ENCODE data around the gene FOSL2. TPM values are rescaled to one million over a fixed set of nuclear protein-coding genes. Genes with fewer than 3 reads are reported as not detected.
A peak's percentile ranks its signal among the peaks of the same experiment; 100 is the strongest.

FOSL2 gene
- total and polyA plus RNA-seq, 3 donors from 2014 or later = 14.1 to 39.7 (median 24.3) TPM

- Histone ChIP-seq H3K4me1 (peaks cover 19% of the 10 kb centered on the region), H3K36me3 (ENCODE audit: low read depth, missing control alignments) (no peaks in the 10 kb centered on the region), H3K27me3 (no peaks in the 10 kb centered on the region), H3K9me3 (no peaks in the 10 kb centered on the region), H3K4me3 (no peak overlapping the region), H3K27ac (no peak overlapping the region)
- TF ChIP-seq POLR2A (IDR thresholded peaks at IDR 0.05) (no peak), CTCF (IDR thresholded peaks at IDR 0.05) (no peak)
- DNase-seq = peak; percentile 44
- WGBS, 2 donors = 91 to 97% methylated on average over 22 to 28 of the region's 28 CpGs
- intact Hi-C loops (cut with DNase I; ENCODE audit: low total_unique reads) = no loop called here
These were observed 33.2 kb upstream of the FOSL2 start for GRCh38 chr2:28359222-28360057.

DNA sequence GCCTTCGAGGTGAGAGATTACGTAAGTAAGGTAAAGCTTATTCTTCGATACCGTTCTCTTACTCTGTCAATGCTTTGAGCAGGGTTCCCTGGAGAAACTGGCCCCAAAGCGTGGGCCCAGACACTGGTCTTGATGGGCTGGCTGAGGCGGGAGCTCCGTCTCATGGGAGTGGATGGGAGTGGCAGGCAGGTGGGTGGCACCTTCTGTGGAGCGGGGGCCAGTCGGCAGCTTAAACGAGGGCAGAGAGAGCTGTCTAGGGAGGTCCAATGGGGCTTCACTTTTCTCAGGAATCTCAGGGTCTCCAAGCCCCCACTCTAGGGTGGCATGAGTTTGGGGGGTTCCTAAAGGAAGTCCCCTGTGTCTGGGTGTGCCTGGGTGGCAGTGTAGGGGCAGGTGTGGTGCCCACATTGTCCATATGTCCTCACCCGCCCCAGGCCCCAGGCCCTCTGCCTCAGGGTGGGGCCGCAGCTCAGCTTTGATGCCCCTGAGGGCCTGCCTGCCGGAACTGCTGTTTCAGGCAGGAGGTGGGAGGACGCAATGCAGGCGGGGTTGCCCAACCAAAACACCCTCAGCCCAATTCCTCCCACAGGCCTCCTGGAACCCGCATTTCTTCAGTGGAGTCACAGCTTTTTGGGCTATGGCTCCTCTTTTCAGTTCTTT is 32.5 kb upstream of the FOSL2 start:
- H3K27me3 ChIP-seq = no peaks in the 10 kb centered on the region
- TF ChIP-seq POLR2A (IDR thresholded peaks at IDR 0.05) (no peak), CTCF (IDR thresholded peaks at IDR 0.05) (no peak)
- H3K4me3 ChIP-seq = no peak overlapping the region
- H3K27ac ChIP-seq = no peak overlapping the region
- no peak for DNase-seq
- H3K36me3 ChIP-seq (ENCODE audit: low read depth, missing control alignments) = no peaks in the 10 kb centered on the region
- 90 to 94% methylated on average over 12 to 16 of the region's 16 CpGs for WGBS, 2 donors
- intact Hi-C loops (cut with DNase I; ENCODE audit: low total_unique reads) = no loop called here
- H3K9me3 ChIP-seq = no peaks in the 10 kb centered on the region
- H3K4me1 ChIP-seq = peaks cover 18% of the 10 kb centered on the region

GRCh38 chr2:28360718-28361293 is 31.9 kb upstream of the FOSL2 start:
- H3K9me3 ChIP-seq = no peaks in the 10 kb centered on the region
- no peaks in the 10 kb centered on the region for H3K27me3 ChIP-seq
- no peak overlapping the region for H3K27ac ChIP-seq
- TF ChIP-seq CTCF (IDR thresholded peaks at IDR 0.05) (no peak), POLR2A (IDR thresholded peaks at IDR 0.05) (no peak)
- H3K4me3 ChIP-seq = no peak overlapping the region
- no peak for DNase-seq
- WGBS, 2 donors = 83 to 92% methylated on average over 12 of the region's 12 CpGs
- intact Hi-C loops (cut with DNase I; ENCODE audit: low total_unique reads) = no loop called here
- peaks cover 12% of the 10 kb centered on the region for H3K4me1 ChIP-seq
- no peaks in the 10 kb centered on the region for H3K36me3 ChIP-seq (ENCODE audit: low read depth, missing control alignments)

DNA sequence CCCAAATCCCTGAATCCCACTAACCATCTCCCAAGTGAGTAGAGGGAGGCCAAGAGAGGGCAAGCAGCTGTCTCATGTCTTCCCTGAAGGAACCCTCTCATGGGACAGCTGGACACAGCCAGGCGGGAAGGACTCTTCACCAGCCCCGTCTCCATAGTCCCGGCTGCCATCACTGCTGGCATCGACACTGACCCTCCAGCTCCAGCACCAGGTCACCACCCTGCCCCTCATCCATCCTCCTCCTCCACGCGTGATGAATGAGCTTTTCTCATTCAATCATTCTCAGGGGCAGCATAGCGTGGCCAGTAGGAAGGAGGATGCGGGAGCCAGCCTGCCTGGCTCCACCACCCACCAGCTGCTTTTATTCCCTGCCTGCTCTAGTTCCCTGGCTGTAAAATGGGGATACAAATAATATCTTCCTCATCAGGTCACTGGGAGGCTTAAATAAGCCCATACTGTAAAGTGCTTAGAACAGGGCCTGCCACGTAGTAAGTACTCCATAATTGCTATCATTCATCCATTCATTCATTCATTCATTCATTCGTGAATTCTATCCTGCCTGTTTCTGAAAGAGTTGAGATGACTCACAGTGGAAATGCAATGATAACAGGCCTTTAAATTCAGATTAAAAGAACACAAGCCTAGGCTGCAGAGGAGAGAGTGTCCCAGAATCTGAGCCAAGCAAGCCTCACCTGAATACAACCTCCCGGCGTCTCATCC is 30.5 kb upstream of the FOSL2 start:
- no peak for DNase-seq
- Histone ChIP-seq H3K36me3 (ENCODE audit: low read depth, missing control alignments) (no peaks in the 10 kb centered on the region), H3K4me1 (no peaks in the 10 kb centered on the region), H3K27ac (no peak overlapping the region), H3K4me3 (no peak overlapping the region), H3K9me3 (no peaks in the 10 kb centered on the region), H3K27me3 (no peaks in the 10 kb centered on the region)
- no peak for TF ChIP-seq POLR2A (IDR thresholded peaks at IDR 0.05)
- no peak for TF ChIP-seq CTCF (IDR thresholded peaks at IDR 0.05)
- 76 to 80% methylated on average over 11 to 12 of the region's 12 CpGs for WGBS, 2 donors
- intact Hi-C loops (cut with DNase I; ENCODE audit: low total_unique reads) = no loop called here
